Caco-2 (cell line): ENCODE measurements around the gene PIK3CA. TPM values are rescaled to one million over a fixed set of nuclear protein-coding genes. Genes with fewer than 3 reads are reported as not detected.

Source experiments
- BruUV-seq: library from RNA; stranded (reverse); fragments of 400-500 nt; replicated peaks from 2 replicates; lab custom pipeline; 2021; lab: Mats Ljungman, UMichigan
- CTCF ChIA-PET: fragments of 300-600 bp; sonication (Branson Sonifier 250); formaldehyde crosslinking; loops from one replicate; lab custom pipeline; 2022; ENCODE audit warnings: antibody characterized with exemption; lab: Charles Lee
- POLR2A ChIA-PET: fragments of 300-600 bp; sonication (Branson Sonifier 250); formaldehyde crosslinking; loops from one replicate; lab custom pipeline; 2022; ENCODE audit warnings: antibody characterized with exemption; lab: Charles Lee
- DNase-seq, 2 experiments: peaks; one replicate each; pipeline versions ENCODE4 v3.0.0 to v3.0.0-alpha.2; 2020 to 2022
- H3K27me3 ChIP-seq: replicated peaks from 2 replicates; pipeline ENCODE4 v1.6.0; 2011; ENCODE audit warnings: low read length; ENCODE audit not compliant: control insufficient read depth, insufficient read depth
- H3K36me3 ChIP-seq: 2 replicates; pipeline ENCODE4 v1.5.1; 2011; ENCODE audit warnings: low read length; ENCODE audit not compliant: control insufficient read depth, insufficient read depth
- H3K4me1 ChIP-seq: fragments of 250-450 bp; sonication (Bioruptor Pico); 2 replicates; pipeline ENCODE4 v1.5.1; 2020; ENCODE audit warnings: mild to moderate bottlenecking
- H3K4me3 ChIP-seq: 2 replicates; pipeline ENCODE4 v1.5.1; 2011; ENCODE audit warnings: low read depth, mild to moderate bottlenecking, control low read depth, low read length
- H3K9me3 ChIP-seq: fragments of 250-450 bp; sonication (Bioruptor Pico); 2 replicates; pipeline ENCODE4 v1.5.1; 2020; ENCODE audit warnings: mild to moderate bottlenecking, moderate library complexity
- H3K27ac Mint-ChIP-seq: one replicate; pipeline ENCODE4 v1.8.0; 2022; ENCODE audit warnings: mixed read lengths; ENCODE audit not compliant: unreplicated experiment
- H3K27me3 Mint-ChIP-seq: one replicate; pipeline ENCODE4 v1.8.0; 2022; ENCODE audit warnings: mixed read lengths; ENCODE audit not compliant: insufficient read depth, unreplicated experiment
- H3K36me3 Mint-ChIP-seq: one replicate; pipeline ENCODE4 v1.8.0; 2022; ENCODE audit warnings: mild to moderate bottlenecking, mixed read lengths; ENCODE audit not compliant: insufficient read depth, unreplicated experiment
- H3K4me1 Mint-ChIP-seq: one replicate; pipeline ENCODE4 v1.8.0; 2022; ENCODE audit warnings: low read depth, mixed read lengths; ENCODE audit not compliant: unreplicated experiment
- H3K4me3 Mint-ChIP-seq: one replicate; pipeline ENCODE4 v1.8.0; 2022; ENCODE audit warnings: mild to moderate bottlenecking, moderate library complexity, mixed read lengths; ENCODE audit not compliant: unreplicated experiment
- H3K9me3 Mint-ChIP-seq: one replicate; pipeline ENCODE4 v1.8.0; 2022; ENCODE audit warnings: mixed read lengths; ENCODE audit not compliant: unreplicated experiment
- CTCF ChIP-seq, 2 experiments: fragments of 200-600 bp in 1 of 2; IDR thresholded peaks; 1 replicate in 1 of 2; 2 replicates in 1 of 2; pipeline versions ENCODE4 v1.5.1 to v1.8.0; 2011 to 2022; ENCODE audit warnings: antibody characterized with exemption in 1 of 2, control low read depth in 1 of 2, inconsistent platforms in 1 of 2, low read depth in 1 of 2, low read length in 1 of 2, mild to moderate bottlenecking in 1 of 2, moderate library complexity in 1 of 2; ENCODE audit not compliant: insufficient read depth in 1 of 2, severe bottlenecking in 1 of 2, unreplicated experiment in 1 of 2
- intact Hi-C: fragments of 100-400 bp; cut with micrococcal nuclease; formaldehyde crosslinking; loops from one replicate; pipeline ENCODE4 v1.10.0; 2022; ENCODE audit not compliant: unreplicated experiment
- total RNA-seq: library from RNA; stranded (reverse); gene quantifications from 2 replicates; pipeline ENCODE4 v1.2.3, GENCODE V29; 2022

Gene PIK3CA
- total RNA-seq, 1 experiment from 2014 or later = 10.6 TPM

DNA sequence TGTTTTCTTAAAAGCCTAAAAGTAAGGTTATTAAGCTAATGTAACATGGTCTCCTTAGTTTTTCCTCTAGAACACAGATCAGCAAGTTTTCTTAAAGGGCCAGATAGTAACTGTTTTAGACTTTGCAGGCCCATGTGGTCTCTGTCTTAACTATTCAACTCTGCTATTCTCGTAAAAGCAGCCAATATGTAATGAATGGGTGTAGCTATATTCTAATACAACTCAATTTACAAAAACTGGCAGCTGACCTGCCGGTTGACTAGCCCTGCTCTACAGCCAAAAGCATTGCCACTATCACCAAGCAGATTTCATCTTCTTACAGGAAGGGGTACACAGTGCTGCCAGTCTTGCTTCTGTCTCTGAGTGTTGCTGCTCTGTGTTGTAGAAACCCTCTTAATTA is 75.4 kb downstream of the PIK3CA start:
- Mint-ChIP-seq H3K27me3 (no peaks in the 10 kb centered on the region), H3K4me3 (no peak overlapping the region), H3K9me3 (no peaks in the 10 kb centered on the region), H3K27ac (no peak overlapping the region), H3K4me1 (peaks cover 7% of the 10 kb centered on the region), H3K36me3 (peaks cover 10% of the 10 kb centered on the region)
- TF ChIP-seq CTCF (IDR thresholded peaks at IDR 0.05; ENCODE audit: insufficient read depth in 1 of 2, low read depth in 1 of 2, low read length in 1 of 2, severe bottlenecking in 1 of 2, unreplicated experiment in 1 of 2) = no peak
- no peaks in the 10 kb centered on the region for H3K27me3 ChIP-seq
- DNase-seq = no peak
- intact Hi-C loops = no loop called here
- no peak overlapping the region for H3K4me3 ChIP-seq
- H3K36me3 ChIP-seq = no peaks in the 10 kb centered on the region
- CTCF ChIA-PET = no interaction called here
- POLR2A ChIA-PET = no interaction called here
- H3K4me1 ChIP-seq = no peaks in the 10 kb centered on the region
- no TSS peak for BruUV-seq
- H3K9me3 ChIP-seq = no peaks in the 10 kb centered on the region

DNA sequence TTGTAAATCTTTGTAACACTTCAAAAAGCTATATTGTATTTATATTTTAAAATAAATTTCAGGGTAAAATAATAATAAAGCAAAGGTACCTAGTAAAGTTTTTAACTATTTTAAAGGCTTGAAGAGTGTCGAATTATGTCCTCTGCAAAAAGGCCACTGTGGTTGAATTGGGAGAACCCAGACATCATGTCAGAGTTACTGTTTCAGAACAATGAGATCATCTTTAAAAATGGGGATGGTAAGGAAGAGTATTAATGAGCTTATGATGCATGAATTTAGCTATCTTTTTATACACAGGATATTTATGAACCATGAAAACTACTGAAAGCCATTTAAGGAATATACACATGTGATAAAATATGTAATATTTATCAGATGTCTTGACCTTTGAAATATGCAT is 76.4 kb downstream of the PIK3CA start:
- no peaks in the 10 kb centered on the region for H3K27me3 Mint-ChIP-seq
- Histone ChIP-seq H3K4me1 (no peaks in the 10 kb centered on the region), H3K36me3 (no peaks in the 10 kb centered on the region), H3K9me3 (no peaks in the 10 kb centered on the region), H3K27me3 (no peaks in the 10 kb centered on the region), H3K4me3 (no peak overlapping the region)
- CTCF ChIA-PET = no interaction called here
- no peaks in the 10 kb centered on the region for H3K9me3 Mint-ChIP-seq
- H3K4me3 Mint-ChIP-seq = no peak overlapping the region
- intact Hi-C loops = no loop called here
- POLR2A ChIA-PET = no interaction called here
- H3K27ac Mint-ChIP-seq = no peak overlapping the region
- no peak for DNase-seq
- TF ChIP-seq CTCF (IDR thresholded peaks at IDR 0.05; ENCODE audit: insufficient read depth in 1 of 2, low read depth in 1 of 2, low read length in 1 of 2, severe bottlenecking in 1 of 2, unreplicated experiment in 1 of 2) = no peak
- BruUV-seq = no TSS peak
- H3K36me3 Mint-ChIP-seq = peaks cover 10% of the 10 kb centered on the region
- peaks cover 7% of the 10 kb centered on the region for H3K4me1 Mint-ChIP-seq

GRCh38 chr3:179227349-179227748 is 79.2 kb downstream of the PIK3CA start:
- Mint-ChIP-seq H3K4me3 (no peak overlapping the region), H3K4me1 (peaks cover 7% of the 10 kb centered on the region), H3K27me3 (no peaks in the 10 kb centered on the region), H3K27ac (no peak overlapping the region), H3K36me3 (peaks cover 15% of the 10 kb centered on the region), H3K9me3 (no peaks in the 10 kb centered on the region)
- POLR2A ChIA-PET = no interaction called here
- Histone ChIP-seq H3K4me1 (no peaks in the 10 kb centered on the region), H3K36me3 (no peaks in the 10 kb centered on the region), H3K4me3 (no peak overlapping the region), H3K9me3 (no peaks in the 10 kb centered on the region), H3K27me3 (no peaks in the 10 kb centered on the region)
- TF ChIP-seq CTCF (IDR thresholded peaks at IDR 0.05; ENCODE audit: insufficient read depth in 1 of 2, low read depth in 1 of 2, low read length in 1 of 2, severe bottlenecking in 1 of 2, unreplicated experiment in 1 of 2) = no peak
- intact Hi-C loops = no loop called here
- CTCF ChIA-PET = no interaction called here
- DNase-seq = no peak
- no TSS peak for BruUV-seq
